Fibroblast of lung (primary cell): Measurements from ENCODE around the gene HNRNPAB. TPM values are rescaled to one million over a fixed set of nuclear protein-coding genes. Genes with fewer than 3 reads are reported as not detected.

Source experiments
- DNase-seq, 2 donors: peaks; one replicate each; pipeline versions ENCODE4 v3.0.0 to v3.0.0-alpha.2; 2010; ENCODE audit warnings: low read depth in 2 of 2
- H2AFZ ChIP-seq: 2 replicates; pipeline ENCODE4 v1.5.1; 2012; ENCODE audit warnings: low read length, control low read depth, inconsistent platforms
- H3K27ac ChIP-seq: 2 replicates; pipeline ENCODE4 v1.5.1; 2011; ENCODE audit warnings: low read length, control low read depth; ENCODE audit not compliant: insufficient read depth
- H3K27me3 ChIP-seq: 2 replicates; pipeline ENCODE4 v1.5.1; 2011; ENCODE audit warnings: mild to moderate bottlenecking, low read length; ENCODE audit not compliant: control insufficient read depth, insufficient read depth
- H3K36me3 ChIP-seq: 2 replicates; pipeline ENCODE4 v1.5.1; 2011; ENCODE audit warnings: low read length; ENCODE audit not compliant: control insufficient read depth, insufficient read depth
- H3K4me1 ChIP-seq: 2 replicates; pipeline ENCODE4 v1.5.1; 2011; ENCODE audit warnings: low read length; ENCODE audit not compliant: control insufficient read depth, insufficient read depth; ENCODE audit errors: extremely low read depth
- H3K4me2 ChIP-seq: 2 replicates; pipeline ENCODE4 v1.5.1; 2011; ENCODE audit warnings: low read length, control low read depth; ENCODE audit not compliant: insufficient read depth; ENCODE audit errors: extremely low read depth
- H3K4me3 ChIP-seq, 4 experiments: fragments of 200-600 bp in 1 of 4; sonication (generic) in 1 of 4; replicated peaks in 1 of 4; 2 replicates each; pipeline ENCODE4 v1.5.1; 2011 to 2016; ENCODE audit warnings: low read length in 4 of 4, low read depth in 3 of 4, mild to moderate bottlenecking in 3 of 4, control low read depth in 2 of 4, inconsistent platforms in 1 of 4, mixed read lengths in 1 of 4; ENCODE audit not compliant: insufficient read depth in 1 of 4; ENCODE audit errors: control extremely low read depth in 1 of 4
- H3K79me2 ChIP-seq: 2 replicates; pipeline ENCODE4 v1.5.1; 2012; ENCODE audit warnings: mild to moderate bottlenecking, low read length, inconsistent platforms; ENCODE audit not compliant: control insufficient read depth, insufficient read depth
- H3K9ac ChIP-seq: 2 replicates; pipeline ENCODE4 v1.5.1; 2011; ENCODE audit warnings: mild to moderate bottlenecking, low read length, control low read depth; ENCODE audit not compliant: insufficient read depth
- H3K9me3 ChIP-seq: 2 replicates; pipeline ENCODE4 v1.5.1; 2012; ENCODE audit warnings: low read depth, low read length; ENCODE audit not compliant: control insufficient read depth, insufficient read depth
- H4K20me1 ChIP-seq: 2 replicates; pipeline ENCODE4 v1.5.1; 2011; ENCODE audit warnings: low read length; ENCODE audit not compliant: control insufficient read depth, insufficient read depth; ENCODE audit errors: extremely low read depth
- EZH2 ChIP-seq: IDR thresholded peaks from 2 replicates; pipeline ENCODE4 v1.5.1; 2012; ENCODE audit warnings: low read length, control low read depth, mild to moderate bottlenecking; ENCODE audit errors: missing control alignments
- polyA plus RNA-seq, 2 donors: library from polyadenylated mRNA; depleted of rRNA in 1 of 2; stranded (reverse) in 1 of 2; unstranded in 1 of 2; fragments of >200 nt; gene quantifications; 2 replicates each; pipeline ENCODE4 v1.2.1, GENCODE V29; 2011 to 2012; ENCODE audit warnings: missing spikeins in 1 of 2
- total RNA-seq: library from RNA; depleted of rRNA; stranded (reverse); fragments of >200 nt; gene quantifications from 2 replicates; pipeline ENCODE4 v1.2.1, GENCODE V29; 2014
- TF ChIP-seq, protein P1 (sequence below), 2 donors: IDR thresholded peaks in 1 of 2; conservative IDR thresholded peaks in 1 of 2; 1 replicate in 1 of 2; 2 replicates in 1 of 2; pipeline ENCODE4 v1.5.1; 2011 to 2012; ENCODE audit warnings: low read length in 2 of 2, control low read depth in 1 of 2, inconsistent platforms in 1 of 2, low read depth in 1 of 2, mild to moderate bottlenecking in 1 of 2

The HNRNPAB gene
- total and polyA plus RNA-seq, 2 donors (not counting 1 experiment from before 2014, with no cell fraction given): 23.1 to 106 TPM

DNA sequence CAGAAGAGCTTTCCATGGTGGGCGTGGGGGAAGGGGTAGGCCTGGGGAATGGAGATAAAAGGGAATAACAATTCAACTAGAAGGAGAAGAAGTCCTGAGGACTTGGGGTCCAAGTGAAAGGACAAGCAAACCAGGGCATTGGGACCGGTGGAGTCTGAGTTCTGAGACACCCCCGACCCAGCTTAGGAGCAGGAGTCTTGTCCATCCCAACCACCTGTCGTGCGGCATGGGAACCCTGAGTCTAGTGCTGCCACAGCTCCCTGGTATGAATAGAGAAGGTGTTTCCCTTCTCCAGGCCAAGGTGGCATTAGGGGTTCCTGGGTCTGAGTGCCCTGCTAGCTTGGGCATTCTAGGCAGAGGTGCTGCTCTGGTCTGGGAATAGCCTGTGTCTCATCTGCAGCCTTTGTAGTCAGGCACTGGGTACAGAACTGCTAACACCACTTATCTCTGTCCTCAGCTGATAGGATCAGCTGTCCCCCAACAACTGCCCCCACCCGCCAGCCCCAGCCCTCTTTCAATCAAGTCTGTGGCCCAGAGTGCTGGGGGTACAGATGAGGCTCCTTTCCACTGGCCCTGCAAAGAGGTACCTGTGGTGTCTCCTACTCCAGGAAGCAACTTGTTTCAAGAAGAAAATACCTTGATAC is 9.9 kb downstream of the HNRNPAB start:
- no peaks in the 10 kb centered on the region for H3K4me1 ChIP-seq
- no peak overlapping the region for H3K27ac ChIP-seq
- no peak overlapping the region for H3K9ac ChIP-seq
- H3K27me3 ChIP-seq: no peaks in the 10 kb centered on the region
- peaks cover 38% of the 10 kb centered on the region for H3K36me3 ChIP-seq
- H4K20me1 ChIP-seq: no peaks in the 10 kb centered on the region
- DNase-seq: no peak
- TF ChIP-seq, protein P1, sequence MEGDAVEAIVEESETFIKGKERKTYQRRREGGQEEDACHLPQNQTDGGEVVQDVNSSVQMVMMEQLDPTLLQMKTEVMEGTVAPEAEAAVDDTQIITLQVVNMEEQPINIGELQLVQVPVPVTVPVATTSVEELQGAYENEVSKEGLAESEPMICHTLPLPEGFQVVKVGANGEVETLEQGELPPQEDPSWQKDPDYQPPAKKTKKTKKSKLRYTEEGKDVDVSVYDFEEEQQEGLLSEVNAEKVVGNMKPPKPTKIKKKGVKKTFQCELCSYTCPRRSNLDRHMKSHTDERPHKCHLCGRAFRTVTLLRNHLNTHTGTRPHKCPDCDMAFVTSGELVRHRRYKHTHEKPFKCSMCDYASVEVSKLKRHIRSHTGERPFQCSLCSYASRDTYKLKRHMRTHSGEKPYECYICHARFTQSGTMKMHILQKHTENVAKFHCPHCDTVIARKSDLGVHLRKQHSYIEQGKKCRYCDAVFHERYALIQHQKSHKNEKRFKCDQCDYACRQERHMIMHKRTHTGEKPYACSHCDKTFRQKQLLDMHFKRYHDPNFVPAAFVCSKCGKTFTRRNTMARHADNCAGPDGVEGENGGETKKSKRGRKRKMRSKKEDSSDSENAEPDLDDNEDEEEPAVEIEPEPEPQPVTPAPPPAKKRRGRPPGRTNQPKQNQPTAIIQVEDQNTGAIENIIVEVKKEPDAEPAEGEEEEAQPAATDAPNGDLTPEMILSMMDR (conservative IDR thresholded peaks at IDR 0.05 in 1 of 2, IDR thresholded peaks at IDR 0.05 in 1 of 2; ENCODE audit: low read depth in 1 of 2, low read length in 2 of 2): no peak
- TF ChIP-seq EZH2: no peak
- H3K4me2 ChIP-seq: no peak overlapping the region
- no peak overlapping the region for H3K4me3 ChIP-seq
- H2AFZ ChIP-seq: no peak overlapping the region
- no peaks in the 10 kb centered on the region for H3K9me3 ChIP-seq
- H3K79me2 ChIP-seq: peaks cover 6% of the 10 kb centered on the region

DNA sequence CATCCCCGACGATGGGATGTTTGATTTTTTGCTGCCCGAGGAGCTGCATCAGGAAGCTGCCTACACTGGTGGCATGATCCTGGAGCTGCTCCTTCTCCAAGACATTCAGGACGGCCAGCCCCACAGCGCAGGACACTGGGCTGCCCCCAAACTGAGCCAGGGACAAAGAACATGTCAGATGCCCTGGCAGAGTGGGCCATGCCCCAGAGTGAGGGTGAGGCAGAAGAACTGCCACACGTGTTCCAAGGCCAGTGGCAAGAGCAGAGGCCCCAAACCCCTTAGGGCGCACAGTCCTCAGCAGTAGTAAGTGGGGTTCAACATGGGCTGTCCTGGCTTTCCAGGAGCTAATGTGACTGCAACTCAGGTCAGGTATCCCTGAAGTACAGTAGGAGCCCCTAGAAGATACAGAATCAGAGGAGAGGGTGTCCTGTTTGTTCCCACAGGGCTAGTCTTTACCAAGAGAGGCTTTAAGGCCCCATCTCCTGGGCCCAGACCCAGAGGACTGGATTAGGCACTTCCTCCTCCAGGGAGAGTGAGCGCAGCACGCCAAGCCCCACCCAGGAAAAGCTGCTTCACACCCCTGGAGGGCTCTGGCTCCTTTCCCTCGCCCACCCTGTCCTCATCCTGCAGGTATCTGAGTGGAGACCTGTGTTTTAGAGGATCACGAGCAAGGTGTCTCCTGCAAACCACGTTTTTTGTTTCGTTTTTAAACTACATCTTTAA is 11.1 kb downstream of the HNRNPAB start:
- DNase-seq: no peak
- Histone ChIP-seq H3K27me3 (no peaks in the 10 kb centered on the region), H3K36me3 (peaks cover 30% of the 10 kb centered on the region), H3K79me2 (no peaks in the 10 kb centered on the region), H3K27ac (no peak overlapping the region), H3K4me1 (no peaks in the 10 kb centered on the region), H2AFZ (no peak overlapping the region), H3K9ac (no peak overlapping the region), H3K4me2 (no peak overlapping the region), H3K9me3 (no peaks in the 10 kb centered on the region), H3K4me3 (no peak overlapping the region), H4K20me1 (no peaks in the 10 kb centered on the region)
- TF ChIP-seq EZH2: no peak

DNA sequence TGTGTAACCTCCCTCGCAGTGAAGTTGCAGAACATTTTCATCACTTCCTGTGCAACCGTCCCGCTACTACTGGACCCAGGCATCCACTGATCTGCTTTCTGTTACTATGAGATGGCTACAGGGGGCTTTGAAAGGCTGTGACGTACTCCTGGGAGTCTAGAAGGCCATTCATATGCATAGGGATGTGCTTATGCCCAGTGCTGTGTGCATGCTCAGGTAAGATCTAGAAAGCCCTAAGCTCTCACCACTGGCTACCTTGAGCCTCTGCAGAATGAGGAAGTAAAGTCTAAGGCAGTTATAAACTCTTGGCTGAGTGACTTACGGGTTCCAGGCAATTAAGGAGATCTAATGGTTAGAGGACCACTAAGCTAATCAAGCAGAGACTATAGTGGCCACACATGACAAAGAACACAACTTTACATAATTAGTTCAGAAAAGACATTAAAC is 11.8 kb downstream of the HNRNPAB start:
- no peaks in the 10 kb centered on the region for H3K9me3 ChIP-seq
- H3K79me2 ChIP-seq: no peaks in the 10 kb centered on the region
- no peak overlapping the region for H3K27ac ChIP-seq
- TF ChIP-seq, protein P1 (conservative IDR thresholded peaks at IDR 0.05 in 1 of 2, IDR thresholded peaks at IDR 0.05 in 1 of 2; ENCODE audit: low read depth in 1 of 2, low read length in 2 of 2): no peak
- TF ChIP-seq EZH2: no peak
- peaks cover 29% of the 10 kb centered on the region for H3K36me3 ChIP-seq
- no peaks in the 10 kb centered on the region for H3K27me3 ChIP-seq
- H2AFZ ChIP-seq: no peak overlapping the region
- H3K9ac ChIP-seq: no peak overlapping the region
- no peak overlapping the region for H3K4me3 ChIP-seq
- no peak overlapping the region for H3K4me2 ChIP-seq
- H3K4me1 ChIP-seq: no peaks in the 10 kb centered on the region
- H4K20me1 ChIP-seq: no peaks in the 10 kb centered on the region
- DNase-seq: no peak
